HG03103 (cell line): Measurements from ENCODE around the gene FAM163A.
A peak's percentile ranks its signal among the peaks of the same experiment; 100 is the strongest.
"Not testable (repeated sequence)": the region's sequence is repeated elsewhere in the genome, so short reads cannot be mapped to it uniquely, and the experiment has no call there.

Source experiments
- ATAC-seq: cut with Tn5 transposase; IDR thresholded peaks from one replicate; pipeline ENCODE4 v1.9.1; 2021; ENCODE audit warnings: low read depth; ENCODE audit not compliant: unreplicated experiment

Gene FAM163A

DNA sequence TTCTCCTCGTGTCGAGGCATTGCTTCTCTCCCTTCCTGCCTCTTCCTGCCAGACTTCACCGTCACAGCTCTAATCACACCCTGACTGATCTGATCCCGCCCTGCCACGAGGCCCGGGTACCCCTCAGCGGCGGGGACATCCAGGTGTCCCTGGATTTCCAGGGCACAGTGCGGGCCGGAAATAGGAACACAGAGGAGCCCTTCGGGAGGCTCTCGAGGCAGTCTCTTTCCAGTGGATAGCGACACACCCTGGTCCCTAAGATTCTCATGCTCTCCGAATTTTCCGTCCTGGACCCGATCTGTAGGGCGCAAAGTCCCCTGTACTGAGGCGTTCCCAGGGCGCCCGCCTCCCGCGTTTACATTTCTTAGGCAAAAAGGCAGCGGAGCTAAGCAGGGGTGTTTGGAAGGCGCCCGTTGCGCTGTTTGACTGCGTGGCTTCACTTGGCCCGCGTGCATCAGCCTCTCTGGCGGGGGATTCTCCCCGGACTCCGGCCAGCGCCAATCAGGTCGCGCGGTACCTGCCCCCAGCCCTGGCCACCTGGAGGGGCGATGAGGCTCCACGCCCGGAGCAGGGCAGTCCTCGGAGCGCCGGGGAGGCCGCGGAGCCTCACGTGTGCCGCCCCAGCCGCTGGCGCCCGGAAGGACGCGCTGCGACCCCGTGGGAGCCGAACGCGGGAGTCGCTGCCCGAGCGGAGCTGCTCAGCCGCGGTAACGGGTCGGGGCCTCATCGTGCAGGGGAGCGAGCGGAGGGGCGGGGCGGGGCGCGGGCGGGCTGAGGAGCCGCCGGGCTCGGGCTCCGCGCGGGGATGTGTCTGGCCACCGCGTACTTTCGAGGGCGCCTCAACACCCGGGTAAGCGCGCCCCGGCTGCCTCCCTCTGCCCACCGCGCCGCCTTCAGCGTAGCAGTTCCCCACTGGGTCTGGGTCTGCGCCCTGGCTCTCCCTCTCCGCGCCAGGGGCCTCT is at the start of gene FAM163A:
Gene FAM163A, plus strand, starts transcription at position 575 of the 962 bp plus-strand sequence. CDS start 69,807 bp downstream, outside the sequence.
- ATAC-seq, result no peak

DNA sequence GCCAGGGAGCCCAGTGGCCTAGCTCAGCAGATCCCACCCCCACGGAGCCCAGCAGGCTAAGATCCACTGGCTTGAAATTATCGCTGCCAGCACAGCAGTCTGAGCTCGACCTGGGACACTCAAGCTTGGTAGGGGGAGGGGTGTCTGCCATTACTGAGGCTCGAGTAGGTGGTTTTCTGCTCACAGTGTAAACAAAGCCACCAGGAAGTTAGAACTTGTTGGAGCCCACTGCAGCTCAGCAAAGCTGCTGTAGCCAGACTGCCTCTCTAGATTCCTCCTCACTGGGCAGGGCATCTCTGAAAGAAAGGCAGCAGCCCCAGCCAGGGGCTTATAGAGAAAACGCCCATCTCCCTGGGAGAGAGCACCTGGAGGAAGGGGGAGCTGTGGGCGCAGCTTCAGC is 48.6 kb upstream of the FAM163A start:
- not testable (repeated sequence) for ATAC-seq

DNA sequence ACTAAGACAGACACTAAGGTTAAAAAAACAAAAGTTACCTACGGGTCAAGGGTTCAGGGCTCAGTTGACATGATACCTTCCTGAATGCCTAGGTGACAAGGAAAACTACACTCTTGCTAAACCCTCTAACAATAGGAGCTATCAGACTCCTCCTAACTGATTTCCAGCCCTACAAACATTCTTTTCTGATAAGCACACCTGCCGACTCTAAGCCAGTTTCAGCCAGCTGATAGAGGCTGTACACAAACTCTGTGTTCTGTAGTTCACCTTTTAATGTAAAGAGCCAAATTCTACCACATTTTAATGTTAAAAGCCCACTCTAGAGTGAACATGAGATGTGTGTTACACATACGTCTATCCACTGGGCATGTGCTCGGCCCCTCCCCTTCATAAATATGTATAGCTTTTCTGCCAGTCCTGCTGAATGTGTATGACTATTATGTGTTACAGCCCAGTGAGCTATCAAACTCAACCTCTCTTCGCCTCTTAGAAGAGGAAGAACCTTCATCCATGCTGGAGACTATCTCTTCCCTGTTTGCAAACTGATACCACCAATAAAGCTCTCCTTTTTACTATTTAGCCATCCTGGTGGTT is 40.0 kb upstream of the FAM163A start:
- ATAC-seq, result no peak

DNA sequence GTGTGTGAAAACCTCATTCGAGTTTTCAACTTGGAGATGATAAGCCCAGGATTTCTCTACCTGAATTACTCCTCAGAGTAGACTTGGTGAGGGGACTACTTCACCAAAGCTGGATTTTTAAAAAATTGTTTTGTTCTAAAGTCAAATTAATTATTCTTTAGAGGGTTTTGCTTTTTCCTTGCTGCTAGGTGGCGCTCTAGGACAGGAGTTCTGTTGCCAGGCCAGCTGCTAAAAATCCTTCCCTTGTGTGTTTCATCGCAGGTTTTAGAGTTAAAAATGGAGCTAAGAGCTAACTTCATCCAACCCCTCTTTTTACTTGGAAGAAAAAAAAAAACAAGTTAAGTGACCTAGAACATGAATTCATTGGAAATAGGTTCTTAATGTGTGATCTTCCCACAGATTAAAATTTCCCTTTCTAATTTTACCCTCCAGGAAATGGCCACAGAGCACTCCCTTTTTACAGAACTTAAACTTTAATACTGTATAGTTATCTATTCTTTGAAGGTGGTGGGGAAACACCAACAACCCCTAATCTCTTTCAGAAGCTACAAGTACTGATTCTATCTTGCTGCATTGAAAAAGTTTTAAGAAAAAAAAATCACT is 36.7 kb upstream of the FAM163A start:
- ATAC-seq, result no peak

DNA sequence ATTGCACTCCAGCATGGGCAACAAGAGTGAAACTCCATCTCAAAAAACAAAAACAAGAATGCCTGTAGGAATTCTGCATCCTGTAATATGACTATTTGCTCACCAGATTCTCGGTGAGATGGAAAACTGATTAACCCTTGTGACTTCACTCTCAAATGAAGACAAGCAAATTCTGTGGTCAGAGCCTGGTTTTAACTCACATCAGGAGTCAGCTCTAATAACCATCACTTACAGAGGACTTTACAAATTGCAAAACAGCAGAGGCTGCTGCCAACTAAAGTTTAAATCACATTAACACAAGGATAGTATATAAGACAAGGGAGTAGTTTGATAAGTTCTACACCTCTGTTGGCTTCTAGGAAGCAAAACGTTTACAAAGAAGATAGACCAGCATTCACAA is 35.7 kb upstream of the FAM163A start:
- ATAC-seq, result no peak

DNA sequence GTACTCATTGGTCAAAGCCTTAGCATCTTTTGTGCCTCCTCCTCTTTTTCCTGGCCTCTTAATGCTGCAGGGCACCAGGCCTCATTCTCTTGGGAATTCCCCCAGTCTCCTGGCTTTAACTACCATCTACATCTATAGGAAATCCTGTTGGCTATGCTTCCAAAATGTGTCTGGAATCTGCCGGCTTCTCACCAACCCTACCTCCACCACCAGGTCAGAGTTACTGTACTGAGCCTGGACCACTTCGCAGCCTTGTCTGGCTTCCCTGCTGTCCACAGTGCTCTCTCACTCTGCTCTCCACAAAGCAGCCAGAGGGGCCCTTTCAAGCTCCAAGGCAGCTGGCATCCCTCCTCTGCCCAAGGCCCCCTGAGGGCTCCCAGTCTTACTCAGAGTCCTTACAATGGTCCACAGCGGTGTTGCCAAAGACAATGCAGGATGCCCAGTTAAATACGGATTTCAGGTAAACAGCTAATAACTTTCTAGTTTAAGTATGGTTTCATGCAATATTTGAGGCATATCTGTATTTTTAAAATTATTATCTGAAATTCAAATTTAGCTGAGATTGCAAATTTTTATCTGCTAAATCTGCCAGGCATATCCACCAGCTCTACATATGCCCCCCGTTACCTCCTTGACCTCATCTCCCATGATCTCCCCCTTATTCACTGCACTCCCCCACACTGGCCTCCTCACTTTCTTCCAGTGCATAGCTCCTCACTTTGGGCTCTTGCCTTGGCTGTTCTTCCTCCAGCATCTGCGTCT is 34.5 kb upstream of the FAM163A start:
- ATAC-seq, result no peak

DNA sequence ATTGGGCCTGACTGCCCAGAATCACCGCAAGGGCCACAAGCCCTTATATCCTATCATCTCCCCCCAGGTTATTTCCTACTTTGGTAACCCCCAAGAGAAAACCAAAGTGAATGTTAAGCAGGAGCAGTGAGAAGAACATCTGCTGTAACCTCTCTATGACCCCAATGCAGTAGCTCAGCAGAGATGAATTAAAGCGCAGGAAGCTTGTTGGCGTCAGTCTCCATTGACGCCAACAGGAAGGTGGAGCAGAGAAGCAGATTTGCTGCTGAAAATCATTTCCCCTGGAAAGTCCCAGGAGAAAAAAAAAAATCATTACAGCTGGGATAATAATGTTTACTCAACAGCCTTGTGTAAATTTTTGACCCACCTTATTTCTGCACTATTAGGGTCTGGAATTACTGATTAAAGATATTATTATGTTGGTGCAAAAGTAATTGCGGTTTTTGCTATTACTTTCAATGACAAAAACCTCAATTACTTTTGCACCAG is 33.2 kb upstream of the FAM163A start:
- ATAC-seq, result peak; percentile 77

DNA sequence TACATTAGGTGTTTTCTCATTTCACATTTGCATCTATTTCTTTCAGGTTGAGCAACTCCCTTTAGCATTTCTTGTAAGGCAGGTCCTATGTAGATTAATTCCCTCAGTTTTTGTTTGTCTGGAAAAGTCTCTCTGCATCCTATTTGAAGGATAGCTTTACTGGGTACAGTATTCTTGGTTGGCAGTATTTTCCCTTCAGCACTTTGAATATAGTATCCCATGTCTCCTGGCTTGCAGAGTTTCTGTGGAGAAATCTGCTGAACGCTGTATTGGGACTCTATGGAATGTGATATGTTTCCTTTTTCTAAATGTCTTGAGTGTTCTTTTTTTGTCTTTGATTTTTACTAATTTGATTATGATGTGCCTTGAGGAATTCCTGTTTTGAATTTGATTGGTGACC is 28.9 kb upstream of the FAM163A start:
- no peak for ATAC-seq

DNA sequence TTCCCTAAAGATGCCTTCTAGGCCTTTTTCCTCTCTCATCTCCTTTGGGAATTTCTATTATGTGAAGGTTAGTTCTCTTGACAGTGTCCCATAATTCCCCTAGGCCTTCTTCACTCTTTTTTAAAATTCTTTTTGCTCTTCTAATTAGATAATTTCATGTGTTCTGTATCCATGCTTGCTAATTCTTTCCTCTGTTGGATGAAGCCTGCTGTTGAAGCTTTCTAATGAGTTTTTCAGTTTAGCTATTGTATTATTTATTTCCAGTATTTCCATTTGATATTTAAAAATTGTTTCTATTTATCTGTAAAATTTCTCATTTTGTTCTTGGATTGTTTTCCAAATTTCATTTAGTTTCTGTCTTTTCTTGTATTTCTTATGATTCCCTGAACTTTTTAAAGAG is 28.5 kb upstream of the FAM163A start:
- ATAC-seq, result no peak

DNA sequence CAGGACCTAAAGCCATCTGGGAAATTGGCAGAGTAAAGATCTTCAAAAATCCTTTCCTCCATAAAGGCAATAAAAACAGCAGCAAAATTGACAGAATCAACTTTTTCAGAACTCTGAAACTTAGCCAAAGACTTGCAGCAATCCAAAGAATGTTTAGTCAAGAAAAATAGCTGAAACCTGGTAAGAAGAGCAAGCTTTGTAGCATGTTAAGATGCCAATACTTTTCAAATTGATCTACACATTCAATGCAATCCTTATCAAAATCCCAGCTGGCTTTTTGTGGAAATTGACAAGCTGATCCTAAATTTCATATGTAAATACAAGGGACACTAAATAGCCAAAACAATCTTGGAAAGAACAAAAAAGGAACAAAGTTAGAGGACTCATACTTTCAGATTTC is 23.8 kb upstream of the FAM163A start:
- no peak for ATAC-seq

DNA sequence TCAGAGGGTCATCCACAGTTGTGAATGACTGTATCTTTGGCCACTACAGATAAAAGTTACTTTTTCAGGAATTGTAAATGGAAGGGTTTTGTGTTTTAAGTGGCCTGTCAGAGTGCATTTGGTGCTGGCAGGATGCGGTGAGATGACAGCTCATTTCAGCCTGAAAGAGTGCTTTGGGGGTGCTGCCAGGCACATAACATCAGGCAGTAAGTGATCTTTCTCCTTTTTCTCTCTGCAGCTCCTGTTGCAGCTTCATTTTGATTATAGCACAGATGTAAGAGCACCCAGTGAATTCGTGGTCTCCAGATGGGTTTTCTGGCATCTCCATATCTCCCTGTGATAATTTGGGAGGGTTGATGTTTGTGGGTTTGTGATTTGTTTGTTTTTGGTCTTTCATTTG is 14.8 kb upstream of the FAM163A start:
- ATAC-seq, result no peak

DNA sequence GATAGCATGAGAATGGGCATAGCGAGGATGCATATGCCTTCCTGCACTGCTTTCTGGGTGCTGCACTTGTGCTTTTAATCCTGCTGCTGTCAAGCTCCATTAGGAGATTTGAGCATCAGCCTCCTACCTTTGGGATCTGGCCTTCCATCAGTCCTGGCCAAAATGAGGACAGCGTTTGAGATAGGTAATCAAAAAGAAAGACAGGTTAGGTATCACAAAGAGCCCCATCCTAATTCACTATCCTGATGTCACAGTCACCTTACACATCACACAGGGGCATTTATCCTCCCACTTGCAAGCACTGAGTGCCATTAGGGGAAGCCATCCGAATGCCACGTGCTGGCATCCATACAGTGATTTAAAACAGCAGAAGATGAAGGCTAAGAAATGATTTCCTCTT is 13.2 kb upstream of the FAM163A start:
- no peak for ATAC-seq

DNA sequence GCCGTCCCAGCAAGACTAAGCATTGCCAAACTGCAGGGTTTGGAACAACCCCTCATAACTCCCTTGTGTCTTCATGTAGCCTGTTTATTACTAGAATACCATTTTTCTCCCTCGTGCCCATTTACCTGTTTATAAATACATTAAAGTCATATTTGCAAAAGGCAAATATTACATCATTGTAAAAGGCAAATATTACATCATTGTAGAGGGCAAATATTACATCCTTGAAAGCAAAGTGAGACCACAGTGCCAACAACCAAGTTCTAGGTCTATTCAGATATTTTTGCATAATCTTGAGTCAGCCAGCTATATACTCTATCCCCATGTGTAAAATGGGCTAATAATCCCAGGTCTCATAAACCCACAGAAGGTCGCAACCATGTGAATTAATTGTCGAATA is 11.4 kb upstream of the FAM163A start:
- ATAC-seq, result no peak

DNA sequence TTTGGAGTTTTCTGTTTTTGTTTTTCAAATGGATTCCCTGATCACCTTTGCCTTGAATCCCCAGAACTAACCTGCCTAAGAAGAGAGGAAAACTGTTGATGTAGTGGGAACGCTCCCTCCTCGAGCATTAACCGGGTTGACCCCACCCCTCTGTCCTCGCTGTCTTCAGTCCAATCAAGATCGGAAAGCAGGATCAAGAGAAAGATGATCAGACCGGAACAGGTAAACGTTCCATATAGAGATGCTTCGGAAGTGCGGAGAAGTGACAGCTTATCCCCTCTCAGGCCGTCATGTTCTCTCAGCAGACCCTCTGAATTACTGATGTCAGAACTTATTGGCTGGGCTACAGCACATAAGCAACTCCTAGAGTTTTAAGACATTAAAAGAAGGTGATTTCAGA is 800 bp upstream of the FAM163A start:
- no peak for ATAC-seq

DNA sequence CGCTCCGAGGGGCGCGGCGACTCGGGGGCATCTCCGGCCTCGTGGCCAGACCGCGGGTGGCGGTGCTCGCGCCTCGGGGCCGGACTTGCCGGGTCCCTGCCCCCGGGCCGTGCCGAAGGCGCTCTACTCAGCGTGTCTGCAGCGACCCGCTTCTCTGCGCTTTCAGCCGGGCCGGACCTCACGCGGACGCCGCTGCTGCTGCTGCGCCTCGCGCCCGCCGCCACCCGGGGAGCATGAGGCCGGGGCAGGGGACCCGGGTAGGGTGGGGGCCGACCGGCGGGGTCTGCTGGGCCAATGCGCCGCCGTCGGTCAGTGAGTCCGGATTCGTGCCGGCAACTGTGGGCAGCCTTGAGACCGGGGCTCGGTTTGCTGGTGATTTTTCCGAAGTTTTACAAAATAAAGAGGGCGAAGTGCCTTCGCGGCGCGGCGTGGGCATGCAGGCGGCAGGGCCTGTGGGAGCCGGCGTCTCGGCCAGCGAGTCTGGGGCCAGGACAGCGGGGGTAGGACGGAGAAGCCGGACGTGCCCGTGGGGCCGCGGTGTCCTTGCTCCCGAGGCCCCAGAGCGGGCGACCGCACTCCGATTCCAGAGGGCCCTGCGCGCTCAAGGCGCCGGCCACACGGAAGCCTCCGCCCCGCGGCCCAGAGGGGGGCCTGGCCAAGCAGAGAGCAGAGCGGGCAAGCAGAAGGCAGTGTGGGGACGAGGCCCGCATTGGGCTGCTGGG is 749 bp downstream of the FAM163A start:
- no peak for ATAC-seq

DNA sequence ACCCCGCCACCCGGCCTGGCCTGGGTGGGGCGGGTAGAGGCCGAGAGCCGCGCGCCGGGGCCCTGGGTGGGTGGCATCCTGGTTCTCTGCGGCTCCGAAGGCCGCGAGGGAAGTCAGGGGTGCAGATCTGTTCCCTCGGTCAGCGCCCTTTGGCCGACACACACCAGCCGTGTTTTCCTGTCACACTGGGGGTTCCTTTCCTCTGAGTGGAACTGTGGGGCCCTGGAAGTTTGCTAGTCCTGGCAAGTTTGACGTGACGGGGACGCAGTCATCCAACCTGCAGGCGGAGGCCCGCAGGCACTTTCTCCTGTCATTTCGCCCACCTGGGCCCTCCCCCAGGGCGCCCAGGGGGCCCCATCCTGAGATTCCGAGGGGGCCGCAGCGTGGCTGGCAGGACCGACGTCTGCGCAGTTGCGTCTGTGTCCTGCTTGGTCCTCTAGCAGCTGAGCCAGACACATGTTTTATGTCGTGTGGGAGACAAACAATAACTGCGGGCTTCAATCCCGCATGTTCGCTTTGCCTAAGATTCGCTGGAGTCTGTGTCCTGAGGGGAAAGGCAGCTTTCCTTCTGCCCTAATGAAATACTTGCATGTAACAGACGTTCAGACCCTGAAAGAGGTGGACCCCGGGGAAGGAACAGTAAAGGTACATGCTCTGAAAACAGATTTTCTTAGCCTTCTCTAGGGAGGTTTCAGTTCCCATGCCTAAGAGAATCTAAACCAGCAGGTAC is 1.5 kb downstream of the FAM163A start:
- no peak for ATAC-seq

DNA sequence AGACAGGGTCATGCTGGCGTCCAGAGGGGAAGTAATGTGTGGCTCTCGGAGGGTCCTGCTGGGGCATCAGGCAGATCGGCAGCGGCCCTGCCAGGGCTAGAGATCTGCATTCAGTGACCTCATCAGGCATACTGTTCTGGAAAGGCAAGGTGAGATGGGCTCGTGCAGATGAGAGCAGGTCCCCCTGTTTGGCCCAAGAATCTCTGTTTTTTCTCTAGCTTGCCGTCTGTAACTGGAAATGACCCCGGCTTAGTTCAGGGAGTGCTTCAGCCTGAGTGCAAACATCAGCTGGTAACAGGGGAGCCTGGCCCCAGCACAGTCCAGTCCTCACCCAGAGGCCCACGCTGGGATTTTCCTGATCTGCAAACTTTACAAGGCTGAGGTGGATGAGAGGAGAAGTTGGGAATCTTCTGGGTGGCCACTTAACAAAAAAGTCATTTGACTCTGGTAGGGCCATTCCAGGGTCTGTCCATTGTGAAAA is 2.1 kb downstream of the FAM163A start:
- no peak for ATAC-seq

DNA sequence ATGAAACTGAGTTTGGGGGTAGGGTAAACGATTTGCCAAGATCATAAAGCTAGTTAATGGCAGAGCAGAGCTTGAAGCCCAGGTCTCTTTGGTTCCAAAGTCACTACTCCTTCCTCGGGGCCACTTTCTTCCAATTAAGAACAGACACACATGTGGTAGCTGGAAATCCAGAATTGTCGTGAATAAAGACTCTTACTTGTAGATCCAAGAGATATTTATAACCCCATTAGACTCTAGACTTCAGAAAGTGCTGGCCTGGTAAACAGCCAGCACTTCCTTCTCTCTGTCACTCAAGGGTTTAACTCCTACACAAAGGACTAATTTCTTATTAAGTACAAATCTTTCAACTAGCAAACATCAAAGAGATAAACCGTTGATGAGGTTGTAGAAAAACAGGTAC is 2.7 kb downstream of the FAM163A start:
- ATAC-seq, result no peak

DNA sequence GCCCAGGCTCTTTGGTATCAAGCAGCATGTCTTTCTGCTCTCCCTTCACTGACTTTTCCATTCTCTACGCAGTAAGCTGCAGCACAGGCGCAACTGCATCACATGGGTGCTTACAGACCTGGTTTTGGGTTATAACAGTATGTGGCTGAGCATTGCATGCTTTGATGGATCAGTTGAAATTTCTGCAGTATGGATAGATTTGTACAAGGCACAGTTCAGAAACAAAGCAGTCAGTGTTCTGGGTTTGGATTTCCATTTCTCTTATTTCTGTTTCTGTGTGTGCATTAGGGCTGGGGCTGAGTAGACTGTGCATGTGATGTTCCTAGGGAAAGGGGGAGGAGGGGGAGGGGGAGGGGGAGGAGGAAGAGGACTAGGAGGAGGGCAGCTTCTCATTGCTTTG is 4.5 kb downstream of the FAM163A start:
- ATAC-seq, result no peak
